Common myeloid progenitor, CD34-positive (primary cell): ENCODE measurements around the gene ZBTB8A.
"Not testable (repeated sequence)": the region's sequence is repeated elsewhere in the genome, so short reads cannot be mapped to it uniquely, and the experiment has no call there.

ENCODE experiments used
- CTCF ChIA-PET: fragments of 350-600 bp; sonication (Branson Sonifier 250); formaldehyde crosslinking; loops from one replicate; lab custom pipeline; 2021; ENCODE audit warnings: antibody characterized with exemption; lab: Charles Lee
- POLR2A ChIA-PET: fragments of 350-600 bp; sonication (Branson Sonifier 250); formaldehyde crosslinking; loops from one replicate; lab custom pipeline; 2021; ENCODE audit warnings: antibody characterized with exemption; lab: Charles Lee
- DNase-seq, 3 donors: peaks; one replicate each; pipeline versions ENCODE4 v3.0.0 to v3.0.0-alpha.2; 2013
- H3K27ac ChIP-seq, 2 experiments: 1 replicate in 1 of 2; 2 replicates in 1 of 2; pipeline ENCODE4 v1.7.0; 2013; ENCODE audit warnings: inconsistent platforms in 2 of 2, low read length in 2 of 2, mild to moderate bottlenecking in 2 of 2, low read depth in 1 of 2, moderate library complexity in 1 of 2; ENCODE audit not compliant: severe bottlenecking in 2 of 2, insufficient read depth in 1 of 2, poor library complexity in 1 of 2
- H3K27me3 ChIP-seq, 5 experiments: replicated peaks in 2 of 5; 1 replicate in 3 of 5; 2 replicates in 2 of 5; pipeline versions ENCODE4 v1.6.1 to v1.7.0; 2013; ENCODE audit warnings: low read length in 4 of 5, mild to moderate bottlenecking in 2 of 5, moderate library complexity in 2 of 5, inconsistent platforms in 1 of 5; ENCODE audit not compliant: insufficient read depth in 5 of 5, control insufficient read depth in 4 of 5
- H3K36me3 ChIP-seq, 4 experiments: 1 replicate in 2 of 4; 2 replicates in 2 of 4; pipeline versions ENCODE4 v1.6.1 to v1.7.0; 2013; ENCODE audit warnings: low read length in 3 of 4, control low read depth in 1 of 4, mild to moderate bottlenecking in 1 of 4; ENCODE audit not compliant: control insufficient read depth in 4 of 4, insufficient read depth in 4 of 4
- H3K4me1 ChIP-seq, 4 experiments: 1 replicate in 3 of 4; 2 replicates in 1 of 4; pipeline versions ENCODE4 v1.6.1 to v1.7.1; 2013; ENCODE audit warnings: low read length in 3 of 4, mild to moderate bottlenecking in 3 of 4, control low read depth in 1 of 4, inconsistent platforms in 1 of 4, moderate library complexity in 1 of 4; ENCODE audit not compliant: control insufficient read depth in 4 of 4, insufficient read depth in 4 of 4; ENCODE audit errors: control extremely low read depth in 1 of 4
- H3K4me3 ChIP-seq, 7 experiments: 1 replicate in 4 of 7; 2 replicates in 3 of 7; pipeline versions ENCODE4 v1.5.1 to v1.7.0; 2013; ENCODE audit warnings: mild to moderate bottlenecking in 7 of 7, low read length in 6 of 7, moderate library complexity in 6 of 7, inconsistent platforms in 2 of 7, low read depth in 2 of 7, control low read depth in 1 of 7; ENCODE audit not compliant: insufficient read depth in 4 of 7, control insufficient read depth in 1 of 7; ENCODE audit errors: extremely low read depth in 1 of 7
- H3K9me3 ChIP-seq, 5 experiments: 1 replicate in 4 of 5; 2 replicates in 1 of 5; pipeline versions ENCODE4 v1.6.1 to v1.7.1; 2013; ENCODE audit warnings: low read length in 4 of 5, mild to moderate bottlenecking in 2 of 5, inconsistent platforms in 1 of 5, low read depth in 1 of 5, moderate library complexity in 1 of 5; ENCODE audit not compliant: control insufficient read depth in 4 of 5, insufficient read depth in 2 of 5; ENCODE audit errors: control extremely low read depth in 1 of 5
- WGBS: methylation state at CpG from one replicate; pipeline ENCODE4 v1.1.5; 2013; ENCODE audit not compliant: insufficient coverage; 5-methylcytosine and 5-hydroxymethylcytosine counted together

The ZBTB8A gene

GRCh38 chr1:32636914-32637645 lies 97.9 kb downstream of the ZBTB8A start:
- no peaks in the 10 kb centered on the region for H3K4me1 ChIP-seq
- POLR2A ChIA-PET: interaction anchor here (0.6 kb wide), 3 partner anchors 27 to 360 kb away, joined by 3 to 6 read pairs (median 3); no protein-coding TSS in a partner anchor
- CTCF ChIA-PET: interaction anchor here (0.8 to 1.2 kb wide), 3 partner anchors 17 to 117 kb away, joined by 3 to 6 read pairs (median 3); no protein-coding TSS in a partner anchor
- no peak overlapping the region for H3K4me3 ChIP-seq
- 97% methylated on average over 11 of the region's 16 CpGs for WGBS
- no peak for DNase-seq
- H3K36me3 ChIP-seq: peaks cover 5 to 18% (median 13%) of the 10 kb centered on the region in 4 experiments
- H3K27ac ChIP-seq: no peak overlapping the region
- no peaks in the 10 kb centered on the region for H3K27me3 ChIP-seq
- H3K9me3 ChIP-seq: no peaks in the 10 kb centered on the region

GRCh38 chr1:32639489-32640075 lies 100.4 kb downstream of the ZBTB8A start:
- H3K27ac ChIP-seq: no peak overlapping the region
- no peaks in the 10 kb centered on the region for H3K9me3 ChIP-seq
- peaks cover 0 to 3% (median 0%) of the 10 kb centered on the region in 4 experiments for H3K36me3 ChIP-seq
- no peaks in the 10 kb centered on the region for H3K27me3 ChIP-seq
- ChIA-PET CTCF (interaction anchor here (1.1 kb wide), 1 partner anchor 119 kb away, joined by 3 read pairs; no protein-coding TSS in a partner anchor), POLR2A (no interaction called here)
- WGBS: 100% methylated on average over 1 of the region's 1 CpG
- no peaks in the 10 kb centered on the region for H3K4me1 ChIP-seq
- DNase-seq: no peak
- no peak overlapping the region for H3K4me3 ChIP-seq

- H3K36me3 ChIP-seq, DNase-seq, H3K9me3 ChIP-seq, H3K27me3 ChIP-seq, H3K4me3 ChIP-seq, H3K4me1 ChIP-seq, CTCF ChIA-PET, H3K27ac ChIP-seq: not testable (repeated sequence)
- POLR2A ChIA-PET: interaction anchor here (0.6 kb wide), 1 partner anchor 140 kb away, joined by 5 read pairs; no protein-coding TSS in a partner anchor
- 97% methylated on average over 6 of the region's 8 CpGs for WGBS
Observed at GRCh38 chr1:32642292-32642827, 103.1 kb downstream of the ZBTB8A start.

- no peak for DNase-seq
- H3K4me3 ChIP-seq: no peak overlapping the region
- H3K4me1 ChIP-seq: peaks cover 0 to 10% (median 4%) of the 10 kb centered on the region in 4 experiments
- WGBS: no CpG with 5 or more reads among the region's 4 CpGs
- no peaks in the 10 kb centered on the region for H3K9me3 ChIP-seq
- no peak overlapping the region for H3K27ac ChIP-seq
- no peaks in the 10 kb centered on the region for H3K27me3 ChIP-seq
- POLR2A ChIA-PET: interaction anchor here (0.7 kb wide), 1 partner anchor 74 kb away, joined by 4 read pairs; no protein-coding TSS in a partner anchor
- H3K36me3 ChIP-seq: peaks cover 0 to 3% (median 0%) of the 10 kb centered on the region in 4 experiments
- CTCF ChIA-PET: no interaction called here
Observed at GRCh38 chr1:32644426-32644825, 105.2 kb downstream of the ZBTB8A start.

GRCh38 chr1:32647308-32648134 lies 108.3 kb downstream of the ZBTB8A start:
- 95% methylated on average over 2 of the region's 6 CpGs for WGBS
- peaks cover 0 to 7% (median 3%) of the 10 kb centered on the region in 4 experiments for H3K36me3 ChIP-seq
- ChIA-PET POLR2A (interaction anchor here (0.7 kb wide), 2 partner anchors 38 to 102 kb away, joined by 3 read pairs; no protein-coding TSS in a partner anchor), CTCF (interaction anchor here (2.1 kb wide), 1 partner anchor 23 kb away, joined by 5 read pairs; no protein-coding TSS in a partner anchor)
- H3K27ac ChIP-seq: no peak overlapping the region
- H3K9me3 ChIP-seq: no peaks in the 10 kb centered on the region
- no peak overlapping the region for H3K4me3 ChIP-seq
- no peaks in the 10 kb centered on the region for H3K27me3 ChIP-seq
- DNase-seq: no peak
- H3K4me1 ChIP-seq: peaks cover 6 to 28% (median 22%) of the 10 kb centered on the region in 4 experiments

- DNase-seq: peak; percentile 96 to 98 (median 97)
- H3K36me3 ChIP-seq: peaks cover 3 to 30% (median 14%) of the 10 kb centered on the region in 4 experiments
- H3K27ac ChIP-seq: peak within 1 kb of the TSS; percentile 96 to 98
- no peaks in the 10 kb centered on the region for H3K27me3 ChIP-seq
- H3K4me3 ChIP-seq: peak within 1 kb of the TSS; percentile 35 to 95 (median 79)
- H3K9me3 ChIP-seq: no peaks in the 10 kb centered on the region
- H3K4me1 ChIP-seq: peaks cover 10 to 41% (median 32%) of the 10 kb centered on the region in 4 experiments
- 0% methylated on average over 21 of the region's 21 CpGs for WGBS
- POLR2A ChIA-PET: interaction anchor here (0.5 kb wide), 1 partner anchor 25 kb away, joined by 7 read pairs; no protein-coding TSS in a partner anchor
- CTCF ChIA-PET: interaction anchor here (0.6 to 1.4 kb wide), 2 partner anchors 129 to 379 kb away, joined by 3 to 4 read pairs; no protein-coding TSS in a partner anchor
Observed at GRCh38 chr1:32650248-32650751, 111.1 kb downstream of the ZBTB8A start, which contains the start of gene ZBTB8OS. Gene ZBTB8OS (minus strand): TSS chr1:32650550. CDS start chr1:32650529, 21 bp downstream.
